Neural cell (in vitro differentiated cells): ENCODE data around the gene MRPL28. TPM values are rescaled to one million over a fixed set of nuclear protein-coding genes. Genes with fewer than 3 reads are reported as not detected.

ENCODE experiments used
- H2AFZ ChIP-seq: fragments of 200-600, 300-800 bp; sonication (generic), shearing (Covaris generic); 2 replicates; pipeline ENCODE4 v1.6.0; 2014; ENCODE audit warnings: low read depth, mild to moderate bottlenecking, antibody characterized with exemption, low read length, moderate library complexity
- H3F3A ChIP-seq: fragments of 200-600 bp; shearing (Covaris generic); 2 replicates; pipeline ENCODE4 v1.6.1; 2016; ENCODE audit warnings: mild to moderate bottlenecking, moderate library complexity, mixed read lengths, antibody characterized with exemption, low read length; ENCODE audit not compliant: insufficient read depth, poor library complexity, severe bottlenecking
- H3K27ac ChIP-seq: fragments of 200-600, 300-800 bp; sonication (generic), shearing (Covaris generic); 2 replicates; pipeline ENCODE4 v1.5.1; 2014; ENCODE audit warnings: mild to moderate bottlenecking, low read length, moderate library complexity
- H3K27me3 ChIP-seq: fragments of 300-800, 200-600 bp; sonication (generic), shearing (Covaris generic); 2 replicates; pipeline ENCODE4 v1.6.0; 2014; ENCODE audit warnings: mild to moderate bottlenecking, low read depth, low read length, moderate library complexity; ENCODE audit not compliant: insufficient read depth
- H3K36me3 ChIP-seq: fragments of 300-800, 200-600 bp; sonication (generic), shearing (Covaris generic); 2 replicates; pipeline ENCODE4 v1.5.1; 2014; ENCODE audit warnings: mild to moderate bottlenecking, antibody characterized with exemption, low read length, moderate library complexity; ENCODE audit not compliant: insufficient read depth
- H3K4me2 ChIP-seq: fragments of 300-800, 200-600 bp; sonication (generic), shearing (Covaris generic); 2 replicates; pipeline ENCODE4 v1.6.0; 2014; ENCODE audit warnings: mild to moderate bottlenecking, low read length
- H3K4me3 ChIP-seq: fragments of 300-800, 200-600 bp; sonication (generic), shearing (Covaris generic); 2 replicates; pipeline ENCODE4 v1.5.1; 2014; ENCODE audit warnings: mild to moderate bottlenecking, low read length, moderate library complexity
- H3K79me2 ChIP-seq: fragments of 200-600 bp; shearing (Covaris generic); replicated peaks from 2 replicates; pipeline ENCODE4 v1.6.0; 2014; ENCODE audit warnings: mild to moderate bottlenecking, low read length, moderate library complexity; ENCODE audit not compliant: insufficient read depth
- H3K9ac ChIP-seq: fragments of 300-800, 200-600 bp; sonication (generic), shearing (Covaris generic); 2 replicates; pipeline ENCODE4 v1.6.1; 2016; ENCODE audit warnings: mild to moderate bottlenecking, low read length, mixed read lengths
- H3K9me2 ChIP-seq: fragments of 200-600 bp; shearing (Covaris generic); 2 replicates; pipeline ENCODE4 v1.6.1; 2016; ENCODE audit warnings: mild to moderate bottlenecking, low read length, mixed read lengths; ENCODE audit not compliant: insufficient read depth
- H3K9me3 ChIP-seq: fragments of 200-600, 300-800 bp; sonication (generic), shearing (Covaris generic); 2 replicates; pipeline ENCODE4 v1.6.1; 2016; ENCODE audit warnings: mild to moderate bottlenecking, mixed run types, low read length, moderate library complexity, mixed read lengths
- H4K20me1 ChIP-seq: fragments of 200-600 bp; shearing (Covaris generic); 2 replicates; pipeline ENCODE4 v1.6.1; 2016; ENCODE audit warnings: mild to moderate bottlenecking, mixed run types; ENCODE audit not compliant: insufficient read depth
- CTCF ChIP-seq: fragments of 450-650 bp; IDR thresholded peaks from 2 replicates; pipeline ENCODE4 v1.5.1; 2014; ENCODE audit warnings: antibody characterized with exemption, mild to moderate bottlenecking, moderate library complexity; ENCODE audit not compliant: poor library complexity, severe bottlenecking
- EP300 ChIP-seq: fragments of 450-650 bp; conservative IDR thresholded peaks from 2 replicates; pipeline ENCODE4 v1.6.1; 2014; ENCODE audit warnings: antibody characterized with exemption, mild to moderate bottlenecking, moderate library complexity; ENCODE audit not compliant: poor library complexity, severe bottlenecking
- EZH2 ChIP-seq: fragments of 200-600, 300-800 bp; shearing (Covaris generic), sonication (generic); IDR thresholded peaks from 2 replicates; pipeline ENCODE4 v1.6.1; 2014; ENCODE audit warnings: antibody characterized with exemption, low read length, borderline replicate concordance, mild to moderate bottlenecking; ENCODE audit not compliant: insufficient read depth, poor library complexity, severe bottlenecking
- MXI1 ChIP-seq: fragments of 450-650 bp; conservative IDR thresholded peaks from 2 replicates; pipeline ENCODE4 v1.6.1; 2014; ENCODE audit warnings: antibody characterized with exemption, mild to moderate bottlenecking; ENCODE audit not compliant: poor library complexity, severe bottlenecking
- POLR2AphosphoS5 ChIP-seq: IDR thresholded peaks from 2 replicates; pipeline ENCODE4 v1.6.1; 2012
- RAD21 ChIP-seq: fragments of 450-650 bp; conservative IDR thresholded peaks from 2 replicates; pipeline ENCODE4 v1.6.1; 2014; ENCODE audit warnings: antibody characterized with exemption, mild to moderate bottlenecking, moderate library complexity
- REST ChIP-seq: IDR thresholded peaks from 2 replicates; pipeline ENCODE4 v1.6.1; 2012; ENCODE audit warnings: borderline replicate concordance
- SMC3 ChIP-seq: fragments of 450-650 bp; conservative IDR thresholded peaks from 2 replicates; pipeline ENCODE4 v1.6.1; 2014; ENCODE audit warnings: antibody characterized with exemption, mild to moderate bottlenecking, moderate library complexity; ENCODE audit not compliant: poor library complexity
- TAF1 ChIP-seq: IDR thresholded peaks from 2 replicates; pipeline ENCODE4 v1.6.1; 2012; ENCODE audit warnings: low read depth
- polyA plus RNA-seq: library from polyadenylated mRNA; depleted of rRNA; stranded (reverse); fragments of >200 nt; gene quantifications from 2 replicates; pipeline ENCODE4 v1.2.3, GENCODE V29; 2014

MRPL28 gene
- polyA plus RNA-seq, 1 donor from 2014 or later: 134 TPM

GRCh38 chr16:321532-321931 lies 48.8 kb downstream of the MRPL28 start:
- no peaks in the 10 kb centered on the region for H4K20me1 ChIP-seq
- H3K4me3 ChIP-seq: no peak overlapping the region
- H3K79me2 ChIP-seq: peaks cover 4% of the 10 kb centered on the region

GRCh38 chr16:320206-320605 lies 50.1 kb downstream of the MRPL28 start:
- Histone ChIP-seq H3K27me3 (no peaks in the 10 kb centered on the region), H2AFZ (no peak overlapping the region), H3K4me3 (no peak overlapping the region), H3K9me2 (no peaks in the 10 kb centered on the region), H3K4me2 (no peak overlapping the region), H4K20me1 (no peaks in the 10 kb centered on the region), H3K9me3 (no peaks in the 10 kb centered on the region), H3K36me3 (no peaks in the 10 kb centered on the region), H3K9ac (no peak overlapping the region), H3K27ac (no peak overlapping the region), H3K79me2 (peaks cover 4% of the 10 kb centered on the region), H3F3A (no peaks in the 10 kb centered on the region)
- TF ChIP-seq EZH2 (no peak), POLR2AphosphoS5 (no peak), SMC3 (no peak)

More at GRCh38 chr16:321532-321931, 48.8 kb downstream of the MRPL28 start:
- Histone ChIP-seq H3K4me2 (no peak overlapping the region), H3K9me3 (no peaks in the 10 kb centered on the region), H3K9ac (no peak overlapping the region), H3K9me2 (no peaks in the 10 kb centered on the region), H3K36me3 (no peaks in the 10 kb centered on the region), H3K27ac (no peak overlapping the region), H3K27me3 (no peaks in the 10 kb centered on the region), H3F3A (no peaks in the 10 kb centered on the region), H2AFZ (no peak overlapping the region)
- TF ChIP-seq EP300 (no peak), RAD21 (no peak), POLR2AphosphoS5 (no peak), EZH2 (no peak), SMC3 (no peak), TAF1 (no peak), REST (no peak), MXI1 (no peak), CTCF (no peak)

GRCh38 chr16:318628-319027 lies 51.7 kb downstream of the MRPL28 start:
- Histone ChIP-seq H3K4me3 (no peak overlapping the region), H4K20me1 (no peaks in the 10 kb centered on the region), H3K79me2 (peaks cover 4% of the 10 kb centered on the region), H3K4me2 (no peak overlapping the region), H3K27ac (no peak overlapping the region), H3K9me3 (no peaks in the 10 kb centered on the region), H3F3A (no peaks in the 10 kb centered on the region), H2AFZ (no peak overlapping the region), H3K9ac (no peak overlapping the region), H3K27me3 (no peaks in the 10 kb centered on the region), H3K9me2 (no peaks in the 10 kb centered on the region), H3K36me3 (no peaks in the 10 kb centered on the region)
- no peak for TF ChIP-seq POLR2AphosphoS5
- no peak for TF ChIP-seq REST
- no peak for TF ChIP-seq EP300
- TF ChIP-seq RAD21: no peak
- no peak for TF ChIP-seq CTCF
- TF ChIP-seq EZH2: no peak
- no peak for TF ChIP-seq TAF1
- no peak for TF ChIP-seq MXI1
- TF ChIP-seq SMC3: no peak
